GM18873 (cell line): ENCODE results near the gene MRPS12.
"Not testable (repeated sequence)": the region's sequence is repeated elsewhere in the genome, so short reads cannot be mapped to it uniquely, and the experiment has no call there.

Source experiments
- ATAC-seq: cut with Tn5 transposase; IDR thresholded peaks from one replicate; pipeline ENCODE4 v1.9.1; 2021; ENCODE audit warnings: mild to moderate bottlenecking, moderate library complexity, moderate number of reproducible peaks; ENCODE audit not compliant: unreplicated experiment, low FRiP score

Gene MRPS12

DNA sequence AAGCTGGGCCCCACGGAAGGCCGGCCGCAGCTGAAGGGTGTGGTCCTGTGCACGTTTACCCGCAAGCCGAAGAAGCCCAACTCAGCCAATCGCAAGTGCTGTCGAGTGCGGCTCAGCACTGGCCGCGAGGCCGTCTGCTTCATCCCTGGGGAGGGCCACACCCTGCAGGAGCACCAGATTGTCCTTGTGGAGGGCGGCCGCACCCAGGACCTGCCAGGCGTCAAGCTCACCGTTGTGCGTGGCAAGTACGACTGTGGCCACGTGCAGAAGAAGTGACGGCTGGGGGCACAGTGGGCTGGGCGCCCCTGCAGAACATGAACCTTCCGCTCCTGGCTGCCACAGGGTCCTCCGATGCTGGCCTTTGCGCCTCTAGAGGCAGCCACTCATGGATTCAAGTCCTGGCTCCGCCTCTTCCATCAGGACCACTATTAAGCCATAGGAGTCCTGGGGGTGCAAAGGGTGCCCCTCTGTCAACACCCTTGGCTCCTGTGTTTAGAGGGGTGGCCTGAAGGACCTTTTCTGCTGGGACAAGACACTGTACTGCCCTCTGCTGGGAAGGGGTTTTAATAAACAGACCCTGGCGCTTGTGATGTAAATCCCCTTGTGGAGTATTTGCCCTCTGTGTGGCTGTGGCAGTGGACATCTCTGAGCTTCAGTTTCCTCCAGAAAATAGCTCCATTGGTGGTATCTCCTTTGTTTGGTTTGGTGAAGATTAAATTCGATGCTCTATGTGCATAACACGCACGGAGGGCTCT lies 1.9 kb downstream of the MRPS12 start:
- ATAC-seq: no peak

DNA sequence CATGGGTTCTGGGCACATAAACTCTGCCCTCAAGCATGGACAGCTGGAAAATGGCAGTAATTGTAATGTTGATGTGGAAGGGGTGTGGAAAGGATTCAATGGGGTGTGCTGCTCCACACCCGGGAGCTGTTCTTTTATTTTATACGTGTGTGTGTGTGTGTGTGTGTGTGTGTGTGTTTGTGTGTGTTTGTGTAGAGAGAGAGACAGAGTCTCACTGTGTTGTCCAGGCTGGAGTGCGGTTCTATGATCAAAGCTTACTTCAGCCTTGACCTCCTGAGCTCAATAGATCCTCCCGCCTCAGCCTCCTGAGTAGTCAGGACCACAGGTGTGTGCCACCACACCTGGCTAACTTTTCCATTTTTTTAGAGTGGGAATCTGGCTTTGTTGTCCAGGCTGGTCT lies 2.8 kb downstream of the MRPS12 start:
- no peak for ATAC-seq

DNA sequence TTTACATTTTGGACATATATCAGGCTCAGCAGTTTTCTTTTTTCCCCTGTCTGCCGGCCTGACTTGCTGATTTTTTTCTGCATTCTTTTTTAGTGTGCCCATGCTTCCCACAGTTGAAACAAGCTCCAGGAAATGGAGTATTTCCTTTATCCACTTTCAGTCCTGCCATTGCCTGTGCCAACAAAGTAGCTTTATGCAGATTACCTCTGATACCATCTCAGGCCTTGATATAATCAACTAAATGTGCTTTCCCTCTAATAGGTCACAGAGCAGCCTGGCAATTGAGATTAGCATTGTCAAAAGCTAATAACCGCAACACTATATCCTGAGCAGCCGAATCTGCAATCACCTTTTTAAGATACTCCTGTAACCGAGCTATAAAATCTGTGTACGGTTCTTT lies 9.2 kb downstream of the MRPS12 start:
- no peak for ATAC-seq

DNA sequence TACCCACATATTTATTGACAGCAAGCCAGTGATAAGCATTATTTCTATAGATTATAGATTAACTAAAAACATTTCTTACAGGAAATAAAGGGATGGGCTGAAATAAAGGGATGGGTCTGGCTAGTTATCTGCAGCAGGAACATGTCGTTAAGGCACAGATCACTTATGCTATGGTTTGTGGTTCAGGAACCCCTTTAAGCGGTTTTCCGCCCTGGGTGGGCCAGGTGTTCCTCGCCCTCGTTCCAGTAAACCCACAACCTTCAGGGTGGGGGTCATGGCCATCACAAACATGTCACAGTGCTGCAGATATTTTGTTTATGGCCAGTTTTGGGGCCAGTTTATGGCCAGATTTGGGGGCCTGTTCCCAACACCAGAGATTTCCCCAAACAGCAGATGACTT lies 10.7 kb downstream of the MRPS12 start:
- not testable (repeated sequence) for ATAC-seq

DNA sequence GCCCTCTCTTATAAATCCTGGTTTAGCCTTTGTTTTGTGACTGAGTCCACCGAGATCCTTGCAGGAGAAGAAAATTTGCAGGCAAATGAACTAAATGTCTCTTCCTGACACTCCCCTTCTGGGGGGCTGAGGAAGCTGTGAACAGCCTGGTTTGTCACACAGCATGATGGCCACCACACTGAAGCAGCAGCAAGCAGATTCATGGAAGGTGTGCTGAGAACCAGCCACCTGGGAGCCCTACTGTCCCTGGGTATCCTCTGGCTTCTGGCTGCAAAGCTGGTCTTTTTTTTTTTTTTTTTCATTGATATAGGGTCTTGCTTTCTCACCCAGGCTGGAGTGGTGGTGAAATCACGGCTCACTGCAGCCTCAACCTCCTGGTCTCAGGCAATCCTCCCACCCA lies 11.2 kb downstream of the MRPS12 start:
- no peak for ATAC-seq

DNA sequence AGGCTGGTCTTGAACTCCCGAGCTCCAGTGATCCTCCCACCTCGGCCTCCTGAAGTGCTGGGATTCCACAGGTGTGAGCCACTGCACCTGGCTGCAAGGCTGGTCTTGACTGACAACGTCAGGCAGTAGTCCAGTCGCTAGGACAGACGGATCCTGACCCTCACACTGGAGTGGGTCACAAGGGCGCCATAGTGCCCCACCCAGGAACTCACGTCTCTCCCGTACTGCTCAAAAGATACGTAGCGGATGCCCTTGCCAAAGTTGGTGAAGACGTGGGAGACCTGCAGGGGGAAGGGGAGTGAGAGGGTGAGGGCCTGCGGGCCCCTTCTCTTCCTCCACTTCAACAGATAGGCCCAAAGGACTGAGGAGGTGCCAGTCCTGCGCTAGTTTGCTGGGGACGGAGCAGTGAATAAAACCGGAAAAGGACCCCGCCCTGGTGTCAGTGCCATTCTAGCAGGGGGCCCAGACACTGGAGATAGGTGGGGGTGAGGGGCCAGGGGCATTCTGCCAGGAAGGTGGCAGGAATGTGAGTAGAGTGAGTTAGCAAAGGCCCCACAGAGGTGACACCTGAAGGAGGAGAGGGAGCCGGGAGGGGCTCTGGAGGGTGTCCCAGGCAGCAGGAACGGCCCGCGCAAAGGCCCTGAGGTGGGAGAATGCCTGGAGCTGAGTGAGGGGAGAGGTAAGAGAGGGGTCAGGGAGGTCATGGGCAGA lies 11.9 kb downstream of the MRPS12 start:
- no peak for ATAC-seq

DNA sequence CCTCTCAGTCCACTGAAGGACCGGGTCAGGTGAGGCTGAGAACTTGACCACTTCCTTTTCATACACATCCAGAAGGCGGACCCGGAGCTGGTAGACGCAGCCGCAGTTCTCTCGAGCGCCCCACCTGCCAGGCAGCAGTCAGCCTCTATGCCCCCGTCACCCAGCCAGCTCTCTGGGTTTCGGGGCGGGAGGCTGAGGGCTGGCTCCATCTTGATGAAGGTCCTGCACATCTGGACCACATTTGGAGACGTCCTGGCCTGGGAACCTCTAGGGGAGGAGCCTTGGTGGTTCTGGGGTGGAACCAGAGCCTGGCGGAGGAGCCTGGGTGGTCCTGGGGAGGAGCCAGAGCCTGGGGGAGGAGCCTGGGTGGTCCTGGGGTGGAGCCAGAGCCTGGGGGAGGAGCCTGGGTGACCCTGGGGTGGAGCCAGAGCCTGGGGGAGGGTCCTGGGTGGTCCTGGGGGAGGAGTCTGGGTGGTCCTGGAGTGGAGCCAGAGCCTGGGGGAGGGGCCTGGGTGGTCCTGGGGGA lies 14.3 kb downstream of the MRPS12 start:
- ATAC-seq: no peak

DNA sequence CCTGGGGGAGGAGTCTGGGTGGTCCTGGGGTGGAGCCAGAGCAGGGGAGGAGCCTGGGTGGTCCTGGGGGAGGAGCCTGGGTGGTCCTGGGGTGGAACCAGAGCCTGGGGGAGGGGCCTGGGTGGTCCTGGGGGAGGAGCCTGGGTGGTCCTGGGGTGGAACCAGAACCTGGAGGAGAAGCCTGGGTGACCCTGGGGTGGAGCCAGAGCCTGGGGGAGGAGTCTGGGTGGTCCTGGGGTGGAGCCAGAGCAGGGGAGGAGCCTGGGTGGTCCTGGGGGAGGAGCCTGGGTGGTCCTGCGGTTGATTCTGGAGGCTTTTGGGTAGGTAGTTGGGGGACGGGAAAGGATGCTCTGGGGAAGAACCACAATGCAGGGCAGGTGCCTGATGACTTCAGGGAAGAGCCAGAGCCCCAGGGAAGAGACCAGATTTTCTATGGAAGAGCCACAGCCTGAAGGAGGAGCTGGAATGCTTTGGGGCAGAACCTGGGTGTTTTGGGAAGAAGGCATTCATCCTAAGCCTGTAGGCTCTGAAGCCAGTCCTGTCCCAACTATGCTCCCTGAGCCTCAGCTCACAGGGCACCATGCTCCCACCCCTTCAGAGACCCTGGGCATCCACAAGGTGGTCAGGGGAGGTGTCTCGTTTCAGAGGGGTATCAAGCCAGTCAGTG lies 15.0 kb downstream of the MRPS12 start:
- ATAC-seq: no peak

DNA sequence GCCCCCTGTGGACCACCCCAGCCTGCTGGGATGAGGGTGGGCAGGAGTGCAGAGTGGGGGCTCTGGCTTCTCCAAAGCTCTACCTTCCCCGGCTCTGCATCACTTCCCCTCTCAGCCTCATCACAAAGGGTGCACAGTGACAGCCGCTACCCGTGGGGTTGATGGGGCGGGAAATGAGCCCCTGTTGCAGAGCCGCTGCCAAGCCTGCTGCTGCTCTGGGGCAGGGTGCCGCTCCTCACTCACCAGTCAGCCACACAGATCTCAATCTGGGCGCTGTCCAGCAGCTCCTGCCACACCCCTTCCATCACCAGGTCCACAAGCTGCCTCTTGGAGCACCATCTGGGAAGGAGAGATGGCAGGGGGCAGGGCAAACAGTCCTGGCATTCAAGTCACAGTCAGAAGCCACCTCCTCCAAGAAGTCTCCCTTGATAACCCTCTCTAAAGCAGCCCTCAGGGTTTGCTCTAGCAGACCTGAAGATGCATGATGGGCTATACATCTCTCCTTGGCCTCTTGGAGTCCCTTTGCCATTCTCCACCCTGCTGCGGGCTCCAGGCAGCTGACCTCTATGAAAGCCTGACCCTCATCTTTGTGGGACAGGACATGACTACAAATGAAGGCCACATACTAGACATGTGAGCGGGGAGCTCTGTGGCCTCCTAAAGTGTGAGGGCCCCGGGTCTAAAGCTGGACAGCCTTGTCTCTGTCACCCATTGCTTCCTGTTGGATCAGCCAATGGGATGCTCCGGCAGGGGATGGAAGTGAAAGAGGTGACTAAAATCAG lies 15.7 kb downstream of the MRPS12 start:
- ATAC-seq: no peak

DNA sequence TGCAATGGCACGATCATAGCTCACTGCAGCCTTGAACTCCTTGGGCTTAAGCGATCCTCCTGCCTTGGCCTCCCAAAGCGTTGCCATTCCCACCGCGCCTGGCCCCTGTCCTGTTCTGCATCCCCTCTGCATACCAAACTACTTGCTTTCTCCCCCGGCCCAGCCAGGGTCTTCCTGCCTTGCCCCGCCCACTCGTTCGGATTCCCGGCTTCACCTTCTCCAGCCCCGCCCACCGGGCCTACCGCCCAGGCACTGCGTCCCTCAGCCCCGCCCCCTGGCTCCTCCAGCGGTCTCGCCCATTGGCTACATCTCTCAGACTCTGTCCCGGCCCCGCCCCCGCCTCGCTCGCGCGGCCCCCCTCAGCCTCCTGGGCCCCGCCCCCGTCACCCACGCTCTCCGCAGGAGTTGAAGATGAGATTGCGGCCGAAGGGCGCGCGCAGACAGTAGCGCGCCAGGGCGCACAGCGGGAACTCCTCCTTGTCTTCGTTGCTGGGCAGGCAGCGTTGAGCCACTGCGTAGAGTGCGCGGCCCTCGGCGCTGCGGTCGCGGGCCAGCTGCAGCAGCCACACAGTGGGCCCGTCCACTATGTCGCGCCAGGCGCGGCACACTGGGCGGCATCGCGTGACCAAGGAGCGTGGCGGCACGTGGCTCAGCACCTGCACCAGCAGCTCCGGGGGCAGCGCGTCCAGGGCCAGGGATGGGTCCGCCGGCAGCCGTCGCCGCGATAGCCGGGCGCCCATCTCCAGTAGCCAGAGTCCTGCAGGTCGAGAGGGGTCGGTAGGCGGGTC lies 19.0 kb downstream of the MRPS12 start:
- no peak for ATAC-seq

DNA sequence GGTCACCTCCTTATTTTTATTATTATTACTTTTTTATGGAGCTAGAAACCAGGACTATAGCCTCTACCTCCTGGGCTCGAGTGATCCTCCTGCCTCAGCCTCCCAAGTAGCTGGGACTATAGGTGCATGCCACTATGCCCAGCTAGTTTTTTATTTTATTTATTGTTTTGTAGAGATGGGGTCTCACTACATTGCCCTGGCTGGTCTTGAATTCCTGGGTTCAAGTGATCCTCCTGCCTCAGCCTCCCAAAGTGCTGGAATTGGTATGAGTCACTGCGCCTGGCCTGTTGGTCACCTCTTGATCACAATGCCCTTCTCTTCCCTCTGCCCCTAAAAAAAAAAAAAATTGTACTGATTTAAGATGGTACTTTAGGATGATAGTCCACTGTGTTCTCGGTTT lies 20.4 kb downstream of the MRPS12 start:
- no peak for ATAC-seq

DNA sequence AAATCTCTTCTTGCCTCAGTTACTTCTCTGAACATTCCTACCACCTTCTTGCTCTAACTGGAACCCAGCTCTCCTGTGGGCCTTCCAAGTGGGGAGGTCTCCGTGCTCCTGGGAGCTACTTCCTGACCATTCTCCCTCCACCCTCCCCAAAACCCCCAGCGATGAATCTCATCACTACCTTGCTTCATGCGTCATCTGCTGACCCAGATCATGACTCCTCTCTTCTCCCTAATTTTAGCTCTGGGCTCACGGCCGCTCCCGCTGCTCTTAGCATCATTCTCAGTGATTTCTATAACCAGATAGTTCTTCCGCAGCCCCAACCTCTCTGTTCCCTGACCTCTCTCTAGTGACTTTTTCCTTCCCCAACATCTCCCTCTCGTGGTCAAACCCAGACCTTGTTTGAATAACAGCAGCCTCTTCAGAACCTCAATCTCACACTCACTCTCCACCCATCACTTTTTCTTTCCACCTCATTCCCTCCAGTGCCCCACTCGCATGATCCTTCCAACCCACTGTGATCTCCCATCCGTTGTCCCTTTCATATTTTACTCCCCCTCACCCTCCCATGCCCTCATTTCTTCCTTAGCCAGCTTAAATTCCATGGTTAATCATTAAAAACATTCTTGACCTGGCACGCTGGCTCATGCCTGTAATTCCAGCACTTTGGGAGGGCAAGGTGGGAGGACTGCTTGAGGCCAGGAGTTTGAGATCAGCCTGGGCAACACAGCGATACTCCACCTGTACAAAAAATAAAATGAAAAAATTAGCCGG lies 21.8 kb downstream of the MRPS12 start:
- no peak for ATAC-seq

DNA sequence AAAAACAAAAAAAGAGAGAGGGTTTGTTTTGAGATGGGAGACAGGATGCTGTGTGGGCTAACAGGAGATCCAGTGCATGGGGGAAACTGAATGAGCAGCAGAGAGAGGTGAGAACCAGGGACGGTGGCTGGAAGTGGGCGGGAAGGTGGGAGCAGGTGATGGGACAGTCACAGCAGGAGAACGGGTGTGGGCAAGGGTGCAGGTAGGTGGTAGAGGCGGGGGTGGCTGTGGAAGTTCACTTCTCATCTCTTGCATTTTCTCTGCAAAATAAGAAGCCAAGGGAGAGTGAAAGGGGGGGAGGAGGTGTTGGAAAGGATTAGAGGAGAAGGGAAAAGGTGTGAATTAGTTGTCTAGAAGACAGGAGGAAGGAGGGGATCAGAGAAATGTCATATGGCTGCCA lies 22.9 kb downstream of the MRPS12 start:
- ATAC-seq: no peak

DNA sequence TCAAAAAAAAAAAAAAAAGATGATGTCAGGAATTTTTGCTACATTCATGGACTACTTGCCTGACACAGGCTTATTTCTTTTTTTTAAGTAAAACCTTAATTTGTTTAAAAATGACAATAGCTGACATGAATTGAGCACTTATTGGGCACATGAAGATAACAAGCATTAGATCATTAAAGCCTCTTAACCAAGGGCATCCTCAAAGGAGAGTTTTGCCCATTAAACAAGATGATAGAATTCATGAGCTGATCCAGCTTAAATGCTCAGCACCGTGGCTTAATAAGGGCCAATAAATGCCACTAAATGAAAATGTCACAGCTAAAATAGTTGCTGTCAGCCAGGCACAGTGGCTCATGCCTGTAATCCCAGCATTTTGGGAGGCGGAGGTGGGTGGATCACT lies 25.5 kb downstream of the MRPS12 start:
- ATAC-seq: no peak

DNA sequence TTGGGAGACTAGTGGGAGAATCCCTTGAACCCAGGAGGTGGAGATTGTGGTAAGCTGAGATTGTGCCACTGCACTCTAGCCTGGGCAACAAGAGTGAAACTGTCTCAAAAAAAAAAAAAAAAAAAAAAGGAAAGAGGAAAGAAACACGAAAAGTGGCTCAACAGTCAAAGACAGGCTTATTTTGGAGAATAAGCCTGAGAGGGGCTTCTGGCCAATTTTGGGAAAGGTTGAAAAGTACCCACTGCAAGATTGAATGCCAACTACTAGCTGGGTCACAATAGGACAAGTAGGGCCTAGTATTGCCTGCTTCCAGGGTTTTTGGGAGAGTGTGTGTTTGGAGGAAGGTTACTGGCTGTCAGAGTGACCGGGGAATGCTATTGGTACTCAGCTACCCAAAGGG lies 27.6 kb downstream of the MRPS12 start:
- no peak for ATAC-seq

DNA sequence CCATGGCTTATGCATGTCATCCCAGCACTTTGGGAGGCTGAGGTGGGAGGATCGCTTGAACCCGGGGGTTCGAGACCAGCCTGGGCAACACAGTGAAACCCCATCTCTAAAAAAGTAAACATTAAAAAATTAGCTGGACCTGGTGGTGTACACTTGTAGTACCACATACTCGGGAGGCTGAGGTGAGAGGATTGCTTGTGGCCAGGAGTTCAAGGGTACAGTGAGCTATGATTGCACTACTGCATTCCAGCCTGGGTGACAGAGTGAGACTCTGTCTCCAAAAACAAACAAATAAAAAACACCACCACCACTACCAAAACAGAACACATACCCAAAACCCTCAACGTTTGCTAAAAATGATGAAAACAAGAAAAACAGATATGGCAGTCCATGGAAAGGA lies 28.9 kb downstream of the MRPS12 start:
- ATAC-seq: no peak

DNA sequence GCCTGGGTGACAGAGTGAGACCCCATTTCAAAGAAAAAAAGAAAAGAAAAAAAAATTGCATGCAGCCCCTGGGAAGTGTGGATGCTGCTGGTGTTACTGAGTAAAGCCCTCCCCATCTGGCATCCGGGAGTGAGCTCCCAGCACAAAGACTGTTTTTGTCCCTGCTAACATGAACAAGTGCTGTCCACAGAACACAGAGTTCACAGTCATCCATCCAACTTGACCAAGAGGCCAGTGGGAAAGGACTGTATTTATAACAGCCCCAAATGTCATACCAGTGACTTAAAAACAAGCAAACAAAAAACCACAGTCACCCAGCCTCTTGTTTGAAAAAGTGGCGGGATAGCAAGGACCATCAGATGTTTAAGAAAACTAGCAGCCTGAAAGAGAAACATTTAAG lies 34.0 kb downstream of the MRPS12 start:
- ATAC-seq: no peak

DNA sequence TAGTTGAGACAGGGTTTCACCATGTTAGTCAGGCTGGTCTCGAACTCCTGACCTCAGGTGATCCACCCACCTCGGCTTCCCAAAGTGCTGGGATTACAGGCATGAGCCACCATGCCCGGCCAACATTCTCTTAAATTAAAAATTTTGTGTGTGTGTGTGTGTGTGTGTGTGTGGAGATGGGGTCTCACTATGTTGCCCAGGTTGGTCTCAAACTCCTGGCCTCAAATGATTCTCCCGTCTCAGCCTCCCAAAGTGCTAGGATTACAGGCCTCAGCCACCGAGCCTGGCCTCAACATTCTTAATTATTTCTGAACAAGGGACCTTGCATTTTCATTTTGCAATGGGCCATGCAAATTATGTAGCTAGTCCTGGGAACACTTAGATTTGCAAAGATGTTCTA lies 35.4 kb downstream of the MRPS12 start:
- not testable (repeated sequence) for ATAC-seq
